Fibroblast of lung (primary cell): ENCODE measurements around the gene TEX19.

Experiments used
- EZH2 ChIP-seq: IDR thresholded peaks from 2 replicates; pipeline ENCODE4 v1.5.1; 2012; ENCODE audit warnings: low read length, control low read depth, mild to moderate bottlenecking; ENCODE audit errors: missing control alignments
- TF ChIP-seq, protein P1 (sequence below), 2 donors: IDR thresholded peaks in 1 of 2; conservative IDR thresholded peaks in 1 of 2; 1 replicate in 1 of 2; 2 replicates in 1 of 2; pipeline ENCODE4 v1.5.1; 2011 to 2012; ENCODE audit warnings: low read length in 2 of 2, control low read depth in 1 of 2, inconsistent platforms in 1 of 2, low read depth in 1 of 2, mild to moderate bottlenecking in 1 of 2

DNA sequence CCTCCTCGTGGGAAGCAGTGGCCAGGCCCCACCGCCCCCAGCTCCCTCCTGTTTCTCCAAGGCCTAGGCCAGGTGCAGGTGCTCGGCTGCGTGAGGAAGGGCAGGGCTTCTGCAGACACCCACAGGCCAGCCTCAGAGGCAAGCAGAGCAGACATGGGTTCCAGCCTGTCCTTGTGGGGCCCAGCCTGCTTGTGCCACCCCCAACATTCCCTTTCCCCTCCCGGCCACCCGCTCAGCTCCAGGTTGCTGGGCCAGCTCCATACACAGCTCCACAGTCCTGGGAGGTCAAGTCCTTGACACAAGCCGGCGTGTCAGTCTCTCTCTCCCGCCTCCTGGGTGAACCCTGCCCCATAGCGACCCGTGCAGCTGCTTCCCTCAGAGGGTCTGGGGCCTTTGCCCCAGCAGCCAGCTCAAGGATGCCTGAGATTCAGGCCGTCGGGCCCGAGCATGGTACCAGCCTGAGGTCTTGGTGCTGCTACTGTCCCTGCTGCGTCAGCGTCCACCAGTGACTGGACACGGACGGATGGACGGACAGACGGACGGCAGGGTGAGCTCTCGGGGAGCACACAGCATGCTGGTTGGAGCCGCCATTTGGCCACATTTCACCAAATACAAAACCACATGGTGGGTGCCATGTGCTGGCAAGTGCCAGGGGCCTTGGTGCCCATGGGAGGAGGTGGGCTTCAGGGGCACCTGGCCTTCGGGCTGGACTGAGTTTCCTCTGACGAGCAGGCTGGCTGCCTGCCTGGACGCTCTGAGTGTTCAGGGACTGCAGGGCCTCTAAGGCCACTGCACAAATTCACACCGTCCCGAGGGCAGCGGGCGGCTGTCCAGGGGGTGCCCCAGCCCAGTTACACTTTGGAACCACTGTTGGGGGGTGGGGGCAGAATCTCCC lies 33.5 kb upstream of the TEX19 start:
- TF ChIP-seq, protein P1, sequence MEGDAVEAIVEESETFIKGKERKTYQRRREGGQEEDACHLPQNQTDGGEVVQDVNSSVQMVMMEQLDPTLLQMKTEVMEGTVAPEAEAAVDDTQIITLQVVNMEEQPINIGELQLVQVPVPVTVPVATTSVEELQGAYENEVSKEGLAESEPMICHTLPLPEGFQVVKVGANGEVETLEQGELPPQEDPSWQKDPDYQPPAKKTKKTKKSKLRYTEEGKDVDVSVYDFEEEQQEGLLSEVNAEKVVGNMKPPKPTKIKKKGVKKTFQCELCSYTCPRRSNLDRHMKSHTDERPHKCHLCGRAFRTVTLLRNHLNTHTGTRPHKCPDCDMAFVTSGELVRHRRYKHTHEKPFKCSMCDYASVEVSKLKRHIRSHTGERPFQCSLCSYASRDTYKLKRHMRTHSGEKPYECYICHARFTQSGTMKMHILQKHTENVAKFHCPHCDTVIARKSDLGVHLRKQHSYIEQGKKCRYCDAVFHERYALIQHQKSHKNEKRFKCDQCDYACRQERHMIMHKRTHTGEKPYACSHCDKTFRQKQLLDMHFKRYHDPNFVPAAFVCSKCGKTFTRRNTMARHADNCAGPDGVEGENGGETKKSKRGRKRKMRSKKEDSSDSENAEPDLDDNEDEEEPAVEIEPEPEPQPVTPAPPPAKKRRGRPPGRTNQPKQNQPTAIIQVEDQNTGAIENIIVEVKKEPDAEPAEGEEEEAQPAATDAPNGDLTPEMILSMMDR (conservative IDR thresholded peaks at IDR 0.05 in 1 of 2, IDR thresholded peaks at IDR 0.05 in 1 of 2; ENCODE audit: low read depth in 1 of 2, low read length in 2 of 2): no peak
- no peak for TF ChIP-seq EZH2
